ENCODE measurements around the gene ERH. TPM values are rescaled to one million over a fixed set of nuclear protein-coding genes. Genes with fewer than 3 reads are reported as not detected.
A peak's percentile ranks its signal among the peaks of the same experiment; 100 is the strongest.

Gene ERH
- polyA plus RNA-seq (2012; ENCODE audit: insufficient read length, low read depth): 264 TPM

DNA sequence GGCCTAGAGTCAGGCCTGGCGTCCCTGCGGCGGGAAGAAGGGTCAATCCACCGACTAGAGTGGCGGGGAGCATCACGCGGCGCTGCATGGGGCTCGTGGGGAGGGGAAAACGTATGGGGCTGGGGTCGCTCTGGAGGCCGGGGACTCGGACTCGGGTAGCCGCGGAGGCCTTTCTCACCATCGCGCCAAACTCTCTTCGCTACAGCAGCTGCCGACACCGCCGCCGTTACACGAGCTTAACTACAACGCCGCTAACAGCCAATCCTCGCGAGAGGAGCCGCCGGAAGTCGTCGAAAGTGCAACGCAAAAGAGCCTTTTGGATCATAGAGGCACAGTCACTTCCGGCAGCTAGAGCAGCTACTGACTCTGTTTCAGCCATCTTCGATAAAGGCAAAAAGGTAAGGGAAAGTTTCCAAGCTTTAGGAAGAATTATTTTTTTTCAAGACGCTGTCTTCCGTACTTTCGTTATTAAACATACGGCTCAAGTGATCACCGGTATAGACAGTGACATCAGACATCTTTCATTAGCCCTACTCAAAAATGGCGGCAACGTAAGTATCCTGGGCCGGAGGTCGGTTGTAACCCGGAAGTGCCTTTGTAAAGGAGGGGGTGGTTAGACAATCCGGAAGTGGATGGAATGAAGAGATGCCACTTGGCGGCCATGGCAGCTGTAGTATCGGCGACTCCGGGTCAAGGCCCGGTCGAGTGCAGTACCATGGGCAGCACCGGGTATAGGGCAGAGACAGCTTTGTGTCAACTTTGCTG is at the start of gene ERH, which contains the start of gene SLC39A9:
Gene ERH (minus strand): TSS at position 247 of the 765 bp plus-strand sequence. CDS start 66 bp downstream, at position 181.
Gene SLC39A9 (plus strand): TSS at position 640 of the 765 bp plus-strand sequence. CDS start 678 bp downstream, outside the sequence.
- TF ChIP-seq POLR2AphosphoS5 (IDR thresholded peaks at IDR 0.05; ENCODE audit: low read depth, low read length) (peak; percentile 73; the same call in 1 of the 2 replicates), TAF1 (IDR thresholded peaks at IDR 0.05; ENCODE audit: borderline replicate concordance, insufficient read depth, low read length) (no peak)
- TF ChIP-seq, protein P1, sequence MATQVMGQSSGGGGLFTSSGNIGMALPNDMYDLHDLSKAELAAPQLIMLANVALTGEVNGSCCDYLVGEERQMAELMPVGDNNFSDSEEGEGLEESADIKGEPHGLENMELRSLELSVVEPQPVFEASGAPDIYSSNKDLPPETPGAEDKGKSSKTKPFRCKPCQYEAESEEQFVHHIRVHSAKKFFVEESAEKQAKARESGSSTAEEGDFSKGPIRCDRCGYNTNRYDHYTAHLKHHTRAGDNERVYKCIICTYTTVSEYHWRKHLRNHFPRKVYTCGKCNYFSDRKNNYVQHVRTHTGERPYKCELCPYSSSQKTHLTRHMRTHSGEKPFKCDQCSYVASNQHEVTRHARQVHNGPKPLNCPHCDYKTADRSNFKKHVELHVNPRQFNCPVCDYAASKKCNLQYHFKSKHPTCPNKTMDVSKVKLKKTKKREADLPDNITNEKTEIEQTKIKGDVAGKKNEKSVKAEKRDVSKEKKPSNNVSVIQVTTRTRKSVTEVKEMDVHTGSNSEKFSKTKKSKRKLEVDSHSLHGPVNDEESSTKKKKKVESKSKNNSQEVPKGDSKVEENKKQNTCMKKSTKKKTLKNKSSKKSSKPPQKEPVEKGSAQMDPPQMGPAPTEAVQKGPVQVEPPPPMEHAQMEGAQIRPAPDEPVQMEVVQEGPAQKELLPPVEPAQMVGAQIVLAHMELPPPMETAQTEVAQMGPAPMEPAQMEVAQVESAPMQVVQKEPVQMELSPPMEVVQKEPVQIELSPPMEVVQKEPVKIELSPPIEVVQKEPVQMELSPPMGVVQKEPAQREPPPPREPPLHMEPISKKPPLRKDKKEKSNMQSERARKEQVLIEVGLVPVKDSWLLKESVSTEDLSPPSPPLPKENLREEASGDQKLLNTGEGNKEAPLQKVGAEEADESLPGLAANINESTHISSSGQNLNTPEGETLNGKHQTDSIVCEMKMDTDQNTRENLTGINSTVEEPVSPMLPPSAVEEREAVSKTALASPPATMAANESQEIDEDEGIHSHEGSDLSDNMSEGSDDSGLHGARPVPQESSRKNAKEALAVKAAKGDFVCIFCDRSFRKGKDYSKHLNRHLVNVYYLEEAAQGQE (IDR thresholded peaks at IDR 0.05; ENCODE audit: insufficient read depth in 1 of 2, low read depth in 2 of 2, low read length in 2 of 2): peak; percentile 47 to 73; a peak in 3 of 4 replicates

DNA sequence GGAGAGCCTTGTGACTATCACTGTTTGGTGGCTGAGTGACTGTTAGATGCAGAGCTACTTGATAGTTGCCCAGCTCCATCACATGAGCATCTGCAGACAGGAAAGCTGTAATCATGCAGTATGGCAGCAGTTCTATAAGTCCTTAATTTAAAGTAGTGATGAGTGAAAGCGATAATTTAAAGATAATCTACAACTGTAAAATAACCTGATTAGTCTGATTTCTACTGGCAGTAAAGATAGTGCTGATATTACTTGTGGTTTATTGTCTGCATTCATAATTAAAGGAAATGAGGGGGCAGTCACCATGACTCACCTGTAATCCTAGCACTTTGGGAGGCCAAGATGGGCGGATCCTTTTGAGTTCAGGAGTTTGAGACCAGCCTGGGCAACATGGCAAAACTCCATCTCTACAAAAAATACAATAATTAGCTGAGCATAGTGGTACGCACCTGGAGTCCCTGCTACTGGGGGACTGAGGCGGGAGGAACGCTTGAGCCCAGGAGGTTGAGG is 45.3 kb upstream of the ERH start:
- TF ChIP-seq, protein P1 (IDR thresholded peaks at IDR 0.05; ENCODE audit: insufficient read depth in 1 of 2, low read depth in 2 of 2, low read length in 2 of 2): no peak
- TF ChIP-seq POLR2AphosphoS5 (IDR thresholded peaks at IDR 0.05; ENCODE audit: low read depth, low read length) (no peak), SIN3A (IDR thresholded peaks at IDR 0.05; ENCODE audit: borderline replicate concordance, insufficient read depth, low read length) (no peak), TAF1 (IDR thresholded peaks at IDR 0.05; ENCODE audit: borderline replicate concordance, insufficient read depth, low read length) (no peak), FOXP2 (optimal IDR thresholded peaks at IDR 0.05; ENCODE audit: borderline replicate concordance, extremely low read depth, extremely low read length, insufficient read depth) (no peak)

DNA sequence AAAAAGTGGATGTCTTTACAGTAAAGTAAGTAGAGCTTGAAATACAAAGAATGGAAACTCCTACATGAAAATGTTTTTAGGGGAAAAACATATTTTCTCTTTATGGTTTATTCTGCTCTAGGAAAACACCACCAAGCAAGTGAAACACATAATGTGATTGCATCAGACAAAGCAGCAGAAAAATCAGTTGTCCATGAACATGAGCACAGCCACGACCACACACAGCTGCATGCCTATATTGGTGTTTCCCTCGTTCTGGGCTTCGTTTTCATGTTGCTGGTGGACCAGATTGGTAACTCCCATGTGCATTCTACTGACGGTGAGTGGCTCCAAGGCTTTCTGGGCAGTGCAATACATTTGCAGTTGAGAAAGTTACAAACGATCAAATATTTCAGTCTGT is 43.8 kb upstream of the ERH start:
- TF ChIP-seq TAF1 (IDR thresholded peaks at IDR 0.05; ENCODE audit: borderline replicate concordance, insufficient read depth, low read length): no peak
- TF ChIP-seq, protein P1 (IDR thresholded peaks at IDR 0.05; ENCODE audit: insufficient read depth in 1 of 2, low read depth in 2 of 2, low read length in 2 of 2): no peak
- TF ChIP-seq SIN3A (IDR thresholded peaks at IDR 0.05; ENCODE audit: borderline replicate concordance, insufficient read depth, low read length): no peak
- TF ChIP-seq FOXP2 (optimal IDR thresholded peaks at IDR 0.05; ENCODE audit: borderline replicate concordance, extremely low read depth, extremely low read length, insufficient read depth): no peak
- no peak for TF ChIP-seq POLR2AphosphoS5 (IDR thresholded peaks at IDR 0.05; ENCODE audit: low read depth, low read length)

DNA sequence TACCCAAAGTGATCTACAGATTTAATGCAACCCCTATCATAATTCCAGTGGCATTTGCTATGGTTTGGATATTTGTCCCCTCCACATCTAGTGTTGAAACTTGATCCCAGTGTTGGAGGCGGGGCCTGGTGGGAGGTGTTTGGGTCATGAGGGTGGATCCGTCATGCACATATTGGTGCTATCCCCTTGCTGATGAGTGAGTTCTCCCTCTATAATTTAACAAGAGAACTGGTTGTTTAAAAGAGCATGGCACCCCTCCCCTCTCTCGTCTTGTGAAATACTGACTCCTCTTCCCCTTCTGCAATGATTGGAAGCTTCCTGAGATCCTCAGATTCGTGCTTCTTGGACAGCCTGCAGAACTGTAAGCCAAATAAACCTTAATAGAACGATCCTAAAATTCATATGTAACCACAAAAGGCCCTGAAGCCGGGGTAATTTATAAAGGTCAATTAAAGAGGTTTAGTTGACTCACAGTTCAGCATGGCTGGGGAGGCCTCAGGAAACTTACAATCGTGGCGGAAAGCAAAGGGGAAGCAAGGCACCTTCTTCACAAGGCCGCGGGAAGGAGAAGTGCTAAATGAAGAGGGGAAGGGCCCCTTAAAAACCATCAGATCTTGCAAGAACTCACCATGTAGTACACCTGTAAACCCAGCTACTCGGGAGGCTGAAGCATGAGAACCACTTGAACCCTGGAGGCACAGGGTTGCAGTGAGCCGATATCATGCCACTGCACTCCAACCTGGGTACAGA is 41.6 kb upstream of the ERH start:
- TF ChIP-seq SIN3A (IDR thresholded peaks at IDR 0.05; ENCODE audit: borderline replicate concordance, insufficient read depth, low read length): no peak
- TF ChIP-seq TAF1 (IDR thresholded peaks at IDR 0.05; ENCODE audit: borderline replicate concordance, insufficient read depth, low read length): no peak
- TF ChIP-seq, protein P1 (IDR thresholded peaks at IDR 0.05; ENCODE audit: insufficient read depth in 1 of 2, low read depth in 2 of 2, low read length in 2 of 2): no peak
- no peak for TF ChIP-seq FOXP2 (optimal IDR thresholded peaks at IDR 0.05; ENCODE audit: borderline replicate concordance, extremely low read depth, extremely low read length, insufficient read depth)
- no peak for TF ChIP-seq POLR2AphosphoS5 (IDR thresholded peaks at IDR 0.05; ENCODE audit: low read depth, low read length)

All from PFSK-1 (cell line).